Measurements from ENCODE around the gene PPP4R3A. TPM values are rescaled to one million over a fixed set of nuclear protein-coding genes. Genes with fewer than 3 reads are reported as not detected.

The PPP4R3A gene
- polyA plus RNA-seq: 100 to 1,000 TPM in 1 of 4 donors, 10 to 100 TPM in 3; 55.9 to 103 (median 68.0) TPM
- long read RNA-seq, donor 1: 0 reads
- long read RNA-seq, donor 2, partial matches to known transcripts: 0 of 2 reads
- long read RNA-seq, donor 2, other reads (novel, unspliced or antisense): 0 of 2 reads
- long read RNA-seq, donor 3, partial matches to known transcripts: 5 of 8 reads
- long read RNA-seq, donor 3, other reads (novel, unspliced or antisense): 0 of 8 reads
- long read RNA-seq, donor 4, full-length matches to known transcripts: 1 of 1 reads
- long read RNA-seq, donor 4, partial matches to known transcripts: 0 of 1 reads
- long read RNA-seq, donor 4, other reads (novel, unspliced or antisense): 0 of 1 reads
- long read RNA-seq, donor 5, full-length matches to known transcripts: 3 of 3 reads
- long read RNA-seq, donor 5, partial matches to known transcripts: 0 of 3 reads
- long read RNA-seq, donor 5, other reads (novel, unspliced or antisense): 0 of 3 reads
- long read RNA-seq, donor 6, partial matches to known transcripts: 0 of 2 reads
- long read RNA-seq, donor 6, other reads (novel, unspliced or antisense): 0 of 2 reads
- long read RNA-seq, donor 7: 0 reads
- long read RNA-seq, donor 8, partial matches to known transcripts: 0 of 1 reads
- long read RNA-seq, donor 8, other reads (novel, unspliced or antisense): 0 of 1 reads
- long read RNA-seq, donor 9, full-length matches to known transcripts: 1 of 1 reads
- long read RNA-seq, donor 9, partial matches to known transcripts: 0 of 1 reads
- long read RNA-seq, donor 9, other reads (novel, unspliced or antisense): 0 of 1 reads
- long read RNA-seq, donor 10, full-length matches to known transcripts: 8 of 8 reads
- long read RNA-seq, donor 10, partial matches to known transcripts: 0 of 8 reads
- long read RNA-seq, donor 10, other reads (novel, unspliced or antisense): 0 of 8 reads

- 0% methylated on average over 72 to 95 of the region's 95 CpGs for WGBS, 3 donors
- H3K27ac ChIP-seq (ENCODE audit: low read depth in 1 of 3, low read length in 2 of 3): peak within 1 kb of the TSS; percentile 98 to 100 (median 99)
- H3K9me3 ChIP-seq (ENCODE audit: control insufficient read depth in 2 of 2, insufficient read depth in 1 of 2, low read depth in 1 of 2, low read length in 1 of 2): no peaks in the 10 kb centered on the region
- H3K27me3 ChIP-seq (ENCODE audit: control insufficient read depth in 3 of 3, insufficient read depth in 3 of 3, low read length in 3 of 3): no peaks in the 10 kb centered on the region
- no peak for FAIRE-seq
- peak; percentile 97 to 98 for DNase-seq
- peak within 1 kb of the TSS; percentile 93 to 98 (median 97) for H3K4me3 ChIP-seq (ENCODE audit: low read depth in 1 of 3, low read length in 3 of 3)
- H3K36me3 ChIP-seq (ENCODE audit: control insufficient read depth in 3 of 3, insufficient read depth in 2 of 3, low read depth in 1 of 3, low read length in 3 of 3): peaks cover 0 to 14% (median 0%) of the 10 kb centered on the region in 3 donors
- peaks cover 0 to 9% (median 0%) of the 10 kb centered on the region in 3 donors for H3K4me1 ChIP-seq (ENCODE audit: control insufficient read depth in 3 of 3, insufficient read depth in 2 of 3, low read depth in 1 of 3, low read length in 2 of 3)
These were observed at the start of gene PPP4R3A for GRCh38 chr14:91510171-91511042. TSS of gene PPP4R3A (minus strand) at chr14:91510310. CDS start at chr14:91509647, 663 bp downstream.

DNA sequence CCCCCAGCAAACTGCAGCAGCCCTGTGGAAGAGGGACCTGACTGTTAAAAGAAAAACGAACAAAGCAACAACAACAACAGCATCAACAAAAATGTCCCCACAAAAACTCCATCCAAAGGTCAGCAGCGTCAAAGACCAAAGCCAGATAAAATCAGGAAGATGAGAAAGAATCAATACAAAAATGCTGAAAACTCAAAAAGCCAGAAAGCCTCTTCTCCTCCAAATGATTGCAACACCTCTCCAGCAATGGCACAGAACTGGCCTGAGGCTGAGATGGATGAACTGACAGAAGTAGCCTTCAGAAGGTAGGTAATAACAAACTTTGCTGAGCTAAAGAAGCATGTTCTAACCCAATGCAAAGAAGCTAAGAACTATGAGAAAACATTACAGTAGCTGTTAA is 45.4 kb upstream of the PPP4R3A start:
- 30 to 62% (median 38%) methylated on average over 2 of the region's 2 CpGs for WGBS, 3 donors
- no peaks in the 10 kb centered on the region for H3K36me3 ChIP-seq (ENCODE audit: control insufficient read depth in 3 of 3, insufficient read depth in 2 of 3, low read depth in 1 of 3, low read length in 3 of 3)
- peak overlapping the region in 1 of 3 donors; percentile 63 for H3K27ac ChIP-seq (ENCODE audit: low read depth in 1 of 3, low read length in 2 of 3)
- FAIRE-seq (no peak), DNase-seq (no peak)
- peaks cover 0 to 1% (median 0%) of the 10 kb centered on the region in 3 donors for H3K27me3 ChIP-seq (ENCODE audit: control insufficient read depth in 3 of 3, insufficient read depth in 3 of 3, low read length in 3 of 3)
- peaks cover 2 to 17% (median 3%) of the 10 kb centered on the region in 3 donors for H3K4me1 ChIP-seq (ENCODE audit: control insufficient read depth in 3 of 3, insufficient read depth in 2 of 3, low read depth in 1 of 3, low read length in 2 of 3)
- peaks cover 0 to 11% of the 10 kb centered on the region in 2 donors for H3K9me3 ChIP-seq (ENCODE audit: control insufficient read depth in 2 of 2, insufficient read depth in 1 of 2, low read depth in 1 of 2, low read length in 1 of 2)
- H3K4me3 ChIP-seq (ENCODE audit: low read depth in 1 of 3, low read length in 3 of 3): no peak overlapping the region

- no peaks in the 10 kb centered on the region for H3K36me3 ChIP-seq (ENCODE audit: control insufficient read depth in 3 of 3, insufficient read depth in 2 of 3, low read depth in 1 of 3, low read length in 3 of 3)
- no peak overlapping the region for H3K4me3 ChIP-seq (ENCODE audit: low read depth in 1 of 3, low read length in 3 of 3)
- FAIRE-seq (no peak), DNase-seq (peak; percentile 92 to 96)
- H3K9me3 ChIP-seq (ENCODE audit: control insufficient read depth in 2 of 2, insufficient read depth in 1 of 2, low read depth in 1 of 2, low read length in 1 of 2): peaks cover 0 to 11% of the 10 kb centered on the region in 2 donors
- peaks cover 2 to 17% (median 3%) of the 10 kb centered on the region in 3 donors for H3K4me1 ChIP-seq (ENCODE audit: control insufficient read depth in 3 of 3, insufficient read depth in 2 of 3, low read depth in 1 of 3, low read length in 2 of 3)
- H3K27me3 ChIP-seq (ENCODE audit: control insufficient read depth in 3 of 3, insufficient read depth in 3 of 3, low read length in 3 of 3): peaks cover 0 to 1% (median 0%) of the 10 kb centered on the region in 3 donors
- 68 to 77% (median 72%) methylated on average over 11 of the region's 11 CpGs for WGBS, 3 donors
- peak overlapping the region in 1 of 3 donors; percentile 63 for H3K27ac ChIP-seq (ENCODE audit: low read depth in 1 of 3, low read length in 2 of 3)
These were observed 44.6 kb upstream of the PPP4R3A start for GRCh38 chr14:91554535-91555332.

DNA sequence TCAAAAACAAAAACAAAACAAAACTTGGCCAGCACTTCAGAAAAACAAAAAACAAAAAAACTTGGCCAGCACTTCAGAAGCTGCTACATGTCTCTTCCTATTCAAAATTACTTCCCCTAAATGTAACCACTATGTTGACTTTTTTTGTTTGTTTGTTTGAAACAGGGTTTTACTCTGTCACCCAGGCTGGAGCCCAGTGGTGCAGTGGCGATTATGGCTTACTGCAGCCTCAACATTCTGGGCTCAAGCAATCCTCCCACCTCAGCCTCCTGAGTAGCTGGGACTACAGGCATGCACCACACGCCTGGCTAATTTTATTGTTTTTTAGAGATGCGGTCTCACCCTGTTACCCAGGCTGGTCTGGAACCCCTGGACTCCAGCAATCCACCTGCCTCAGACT is 38.0 kb upstream of the PPP4R3A start:
- DNase-seq (no peak), FAIRE-seq (no peak)
- H3K27me3 ChIP-seq (ENCODE audit: control insufficient read depth in 3 of 3, insufficient read depth in 3 of 3, low read length in 3 of 3): peaks cover 0 to 3% (median 0%) of the 10 kb centered on the region in 3 donors
- no peaks in the 10 kb centered on the region for H3K4me1 ChIP-seq (ENCODE audit: control insufficient read depth in 3 of 3, insufficient read depth in 2 of 3, low read depth in 1 of 3, low read length in 2 of 3)
- H3K36me3 ChIP-seq (ENCODE audit: control insufficient read depth in 3 of 3, insufficient read depth in 2 of 3, low read depth in 1 of 3, low read length in 3 of 3): no peaks in the 10 kb centered on the region
- 85 to 90% (median 86%) methylated on average over 3 of the region's 3 CpGs for WGBS, 3 donors
- H3K27ac ChIP-seq (ENCODE audit: low read depth in 1 of 3, low read length in 2 of 3): no peak overlapping the region
- peaks cover 0 to 5% of the 10 kb centered on the region in 2 donors for H3K9me3 ChIP-seq (ENCODE audit: control insufficient read depth in 2 of 2, insufficient read depth in 1 of 2, low read depth in 1 of 2, low read length in 1 of 2)
- H3K4me3 ChIP-seq (ENCODE audit: low read depth in 1 of 3, low read length in 3 of 3): no peak overlapping the region

DNA sequence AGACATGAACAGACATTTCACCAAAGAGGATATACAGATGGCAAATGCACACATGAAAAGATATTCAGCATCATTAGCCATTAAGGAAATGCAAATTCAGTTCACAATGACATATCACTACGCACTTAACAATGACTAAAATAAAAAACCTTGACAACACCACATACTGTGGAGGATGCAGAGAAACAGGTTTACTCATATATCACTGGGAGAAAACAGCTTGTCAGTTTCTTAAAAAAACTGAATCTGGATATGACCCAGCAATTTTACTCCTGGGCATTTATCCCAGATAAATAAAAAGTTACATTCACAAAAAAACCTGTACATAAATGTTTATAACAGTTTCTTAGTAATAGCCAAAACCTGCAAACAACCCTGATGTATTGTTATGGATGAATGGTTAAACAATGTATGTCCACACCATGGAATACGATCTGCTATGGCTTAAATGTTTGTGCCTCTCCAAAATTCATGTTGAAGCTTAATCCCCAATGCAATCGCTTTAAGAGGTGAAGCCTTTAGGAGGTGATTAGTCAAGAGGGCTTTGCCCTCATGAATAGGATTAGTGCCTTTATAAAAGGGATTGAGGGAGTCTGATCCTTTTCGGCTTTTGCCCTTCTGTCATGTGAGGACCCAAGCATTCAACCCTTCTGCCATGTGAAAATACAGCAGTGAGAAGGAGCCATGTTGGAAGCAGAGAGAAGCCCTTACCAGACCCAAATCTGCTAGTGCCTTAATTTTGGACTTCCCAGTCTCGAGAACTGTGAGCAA is 36.0 kb upstream of the PPP4R3A start:
- Histone ChIP-seq H3K27me3 (ENCODE audit: control insufficient read depth in 3 of 3, insufficient read depth in 3 of 3, low read length in 3 of 3) (peaks cover 0 to 3% (median 0%) of the 10 kb centered on the region in 3 donors), H3K36me3 (ENCODE audit: control insufficient read depth in 3 of 3, insufficient read depth in 2 of 3, low read depth in 1 of 3, low read length in 3 of 3) (no peaks in the 10 kb centered on the region), H3K9me3 (ENCODE audit: control insufficient read depth in 2 of 2, insufficient read depth in 1 of 2, low read depth in 1 of 2, low read length in 1 of 2) (peaks cover 0 to 2% of the 10 kb centered on the region in 2 donors), H3K4me3 (ENCODE audit: low read depth in 1 of 3, low read length in 3 of 3) (no peak overlapping the region), H3K4me1 (ENCODE audit: control insufficient read depth in 3 of 3, insufficient read depth in 2 of 3, low read depth in 1 of 3, low read length in 2 of 3) (no peaks in the 10 kb centered on the region), H3K27ac (ENCODE audit: low read depth in 1 of 3, low read length in 2 of 3) (no peak overlapping the region)
- DNase-seq (no peak), FAIRE-seq (no peak)
- 80 to 84% (median 81%) methylated on average over 5 of the region's 5 CpGs for WGBS, 3 donors

- Histone ChIP-seq H3K27ac (ENCODE audit: low read depth in 1 of 3, low read length in 2 of 3) (no peak overlapping the region), H3K4me3 (ENCODE audit: low read depth in 1 of 3, low read length in 3 of 3) (no peak overlapping the region), H3K27me3 (ENCODE audit: control insufficient read depth in 3 of 3, insufficient read depth in 3 of 3, low read length in 3 of 3) (peaks cover 0 to 3% (median 0%) of the 10 kb centered on the region in 3 donors), H3K9me3 (ENCODE audit: control insufficient read depth in 2 of 2, insufficient read depth in 1 of 2, low read depth in 1 of 2, low read length in 1 of 2) (peaks cover 0 to 10% of the 10 kb centered on the region in 2 donors), H3K36me3 (ENCODE audit: control insufficient read depth in 3 of 3, insufficient read depth in 2 of 3, low read depth in 1 of 3, low read length in 3 of 3) (no peaks in the 10 kb centered on the region), H3K4me1 (ENCODE audit: control insufficient read depth in 3 of 3, insufficient read depth in 2 of 3, low read depth in 1 of 3, low read length in 2 of 3) (no peaks in the 10 kb centered on the region)
- DNase-seq (no peak), FAIRE-seq (no peak)
These were observed 35.1 kb upstream of the PPP4R3A start for GRCh38 chr14:91545204-91545603.

DNA sequence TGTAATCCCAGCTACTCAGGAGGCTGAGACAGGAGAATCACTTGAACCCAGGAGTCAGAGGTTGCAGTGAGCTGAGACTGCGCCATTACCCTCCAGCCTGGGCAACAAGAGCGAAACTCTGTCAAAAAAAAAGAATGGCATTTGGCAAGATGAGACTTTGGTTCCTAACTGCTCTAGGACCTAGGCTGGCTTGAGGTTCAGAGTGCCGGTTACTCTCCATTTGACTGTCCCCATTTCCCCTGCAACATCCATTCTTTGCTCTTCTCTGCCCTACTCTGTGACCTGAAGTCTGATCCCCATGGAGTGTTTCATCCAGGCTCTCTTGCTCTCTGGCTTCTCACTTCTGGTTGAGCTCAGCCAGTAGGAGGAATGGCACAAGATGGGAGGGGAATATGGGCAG is 26.2 kb upstream of the PPP4R3A start:
- 94 to 97% (median 96%) methylated on average over 3 of the region's 3 CpGs for WGBS, 3 donors
- Histone ChIP-seq H3K4me1 (ENCODE audit: control insufficient read depth in 3 of 3, insufficient read depth in 2 of 3, low read depth in 1 of 3, low read length in 2 of 3) (no peaks in the 10 kb centered on the region), H3K27ac (ENCODE audit: low read depth in 1 of 3, low read length in 2 of 3) (no peak overlapping the region), H3K9me3 (ENCODE audit: control insufficient read depth in 2 of 2, insufficient read depth in 1 of 2, low read depth in 1 of 2, low read length in 1 of 2) (peaks cover 0 to 32% of the 10 kb centered on the region in 2 donors), H3K4me3 (ENCODE audit: low read depth in 1 of 3, low read length in 3 of 3) (no peak overlapping the region), H3K36me3 (ENCODE audit: control insufficient read depth in 3 of 3, insufficient read depth in 2 of 3, low read depth in 1 of 3, low read length in 3 of 3) (no peaks in the 10 kb centered on the region), H3K27me3 (ENCODE audit: control insufficient read depth in 3 of 3, insufficient read depth in 3 of 3, low read length in 3 of 3) (peaks cover 0 to 2% (median 0%) of the 10 kb centered on the region in 3 donors)
- no peak for FAIRE-seq
- no peak for DNase-seq
